ENCODE results near the gene SRP14. TPM values are rescaled to one million over a fixed set of nuclear protein-coding genes. Genes with fewer than 3 reads are reported as not detected.

The SRP14 gene
- total RNA-seq, 1 experiment from 2014 or later: 200 TPM

DNA sequence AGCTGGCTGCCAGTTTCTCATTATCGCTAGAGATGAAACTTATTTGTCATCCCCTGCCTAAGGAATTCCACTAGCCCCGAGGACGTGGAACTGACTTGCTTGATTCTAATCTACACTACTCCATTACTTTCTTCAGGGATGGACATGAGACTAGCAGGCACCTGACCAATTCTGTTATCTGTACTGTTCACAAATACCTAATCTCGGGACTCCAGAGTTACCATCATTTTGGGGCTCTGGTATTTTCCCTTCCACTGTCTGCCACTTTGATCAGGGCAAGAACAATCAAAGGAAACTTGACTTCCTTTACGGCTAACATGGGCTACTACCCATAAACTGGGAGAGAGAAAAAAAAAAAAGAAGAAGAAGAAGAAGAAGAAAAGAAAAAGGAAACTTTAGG, 41.9 kb upstream of the SRP14 start:
- peaks cover 2% of the 10 kb centered on the region; the same call in 1 of the 2 replicates for H3K4me1 ChIP-seq (ENCODE audit: insufficient read depth, low read length)
- H4K5ac ChIP-seq (ENCODE audit: insufficient read length, low read depth, low read length): no peak overlapping the region
- no peaks in the 10 kb centered on the region for H4K20me1 ChIP-seq (ENCODE audit: control insufficient read depth, insufficient read depth, insufficient read length)
- no peaks in the 10 kb centered on the region for H3K23me2 ChIP-seq (ENCODE audit: insufficient read length, low read depth, low read length, poor library complexity, severe bottlenecking)
- no peak overlapping the region for H3T11ph ChIP-seq (ENCODE audit: low read length)
- no peaks in the 10 kb centered on the region for H3K9me3 Mint-ChIP-seq
- no peaks in the 10 kb centered on the region; the same call in 1 of the 2 replicates for H3K27me3 ChIP-seq (ENCODE audit: insufficient read depth, low read length)
- H2AFZ ChIP-seq (ENCODE audit: low read length): no peak overlapping the region
- H3K14ac ChIP-seq (ENCODE audit: insufficient read depth, low read length): no peak overlapping the region
- no peak overlapping the region for H3K4me3 Mint-ChIP-seq
- peaks cover 29 to 37% of the 10 kb centered on the region in 2 experiments for H3K4me1 Mint-ChIP-seq
- H2BK12ac ChIP-seq (ENCODE audit: insufficient read length, low read depth, low read length): no peak overlapping the region
- H2BK20ac ChIP-seq (ENCODE audit: low read depth, low read length, poor library complexity, severe bottlenecking): no peak overlapping the region
- H2BK15ac ChIP-seq (ENCODE audit: low read depth, low read length): no peak overlapping the region
- TF ChIP-seq, protein P1, sequence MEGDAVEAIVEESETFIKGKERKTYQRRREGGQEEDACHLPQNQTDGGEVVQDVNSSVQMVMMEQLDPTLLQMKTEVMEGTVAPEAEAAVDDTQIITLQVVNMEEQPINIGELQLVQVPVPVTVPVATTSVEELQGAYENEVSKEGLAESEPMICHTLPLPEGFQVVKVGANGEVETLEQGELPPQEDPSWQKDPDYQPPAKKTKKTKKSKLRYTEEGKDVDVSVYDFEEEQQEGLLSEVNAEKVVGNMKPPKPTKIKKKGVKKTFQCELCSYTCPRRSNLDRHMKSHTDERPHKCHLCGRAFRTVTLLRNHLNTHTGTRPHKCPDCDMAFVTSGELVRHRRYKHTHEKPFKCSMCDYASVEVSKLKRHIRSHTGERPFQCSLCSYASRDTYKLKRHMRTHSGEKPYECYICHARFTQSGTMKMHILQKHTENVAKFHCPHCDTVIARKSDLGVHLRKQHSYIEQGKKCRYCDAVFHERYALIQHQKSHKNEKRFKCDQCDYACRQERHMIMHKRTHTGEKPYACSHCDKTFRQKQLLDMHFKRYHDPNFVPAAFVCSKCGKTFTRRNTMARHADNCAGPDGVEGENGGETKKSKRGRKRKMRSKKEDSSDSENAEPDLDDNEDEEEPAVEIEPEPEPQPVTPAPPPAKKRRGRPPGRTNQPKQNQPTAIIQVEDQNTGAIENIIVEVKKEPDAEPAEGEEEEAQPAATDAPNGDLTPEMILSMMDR (conservative IDR thresholded peaks at IDR 0.05): no peak
- H2BK120ac ChIP-seq (ENCODE audit: low read depth, low read length, poor library complexity, severe bottlenecking): no peak overlapping the region
- H3K9ac ChIP-seq (ENCODE audit: extremely low read depth, insufficient read length, low read length): no peak overlapping the region
- H3K79me1 ChIP-seq (ENCODE audit: insufficient read depth, low read depth, low read length, poor library complexity, severe bottlenecking): no peaks in the 10 kb centered on the region
- H3K4me2 ChIP-seq (ENCODE audit: insufficient read depth, insufficient read length, low read length): no peak overlapping the region
- no peaks in the 10 kb centered on the region for H3K79me2 ChIP-seq (ENCODE audit: insufficient read depth, low read length)
- H3K27me3 Mint-ChIP-seq (ENCODE audit: low read depth): peaks cover 55% of the 10 kb centered on the region
- H4K8ac ChIP-seq (replicated peaks; ENCODE audit: insufficient read length, low read depth, low read length): no peak overlapping the region
- H3K27ac Mint-ChIP-seq: no peak overlapping the region
- H3K18ac ChIP-seq (ENCODE audit: insufficient read length, low read depth, low read length): no peak overlapping the region
- no peaks in the 10 kb centered on the region for H3K9me3 ChIP-seq (ENCODE audit: control insufficient read depth, low read depth, low read length)
- no peak for DNase-seq
- H3K36me3 Mint-ChIP-seq (ENCODE audit: insufficient read depth in 1 of 3, low read depth in 3 of 3): no peaks in the 10 kb centered on the region
- no peak overlapping the region for H3K23ac ChIP-seq (ENCODE audit: insufficient read length, low read depth, low read length)
- WGBS (ENCODE audit: extremely low coverage, insufficient read length, low lambda C conversion rate): no CpG with 5 or more reads among the region's 5 CpGs
- H3K4ac ChIP-seq (ENCODE audit: low read depth, low read length): no peak overlapping the region
- no peak overlapping the region for H2AK5ac ChIP-seq (ENCODE audit: insufficient read length, low read length)
- no peak overlapping the region for H2BK5ac ChIP-seq (ENCODE audit: insufficient read length, low read length)
- no peak overlapping the region for H4K91ac ChIP-seq (ENCODE audit: insufficient read length, low read depth, low read length)
- no peak overlapping the region for H3K27ac ChIP-seq (ENCODE audit: insufficient read length, low read depth, low read length)
- no peak overlapping the region for H3K56ac ChIP-seq (ENCODE audit: insufficient read length, low read depth, low read length)
